NCI-H2171 (cell line): ENCODE data around the gene SCO1.
"Not testable (repeated sequence)": the region's sequence is repeated elsewhere in the genome, so short reads cannot be mapped to it uniquely, and the experiment has no call there.

Experiments used
- DNase-seq: peaks from one replicate; lab custom pipeline; 2025; lab: John Stamatoyannopoulos, UW

SCO1 gene

DNA sequence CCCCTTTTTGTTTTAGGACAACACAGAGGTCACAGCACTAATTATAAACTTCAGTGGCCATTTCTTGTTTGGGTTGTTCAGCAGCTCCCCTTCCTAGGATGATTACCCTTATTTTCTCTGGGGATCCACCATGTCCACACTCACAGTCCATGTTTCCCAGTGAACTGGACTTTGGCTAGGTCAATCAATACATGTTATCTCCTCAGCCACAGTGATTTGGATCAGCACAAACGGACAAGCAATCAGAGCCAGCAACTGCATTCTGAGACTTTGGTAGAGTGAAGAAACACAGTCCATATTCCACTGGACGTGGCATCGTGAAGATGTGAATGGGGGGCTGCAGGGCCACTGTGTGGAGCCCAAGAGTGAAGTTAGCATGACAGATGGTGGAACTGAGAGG, 27.9 kb upstream of the SCO1 start:
- no peak for DNase-seq

DNA sequence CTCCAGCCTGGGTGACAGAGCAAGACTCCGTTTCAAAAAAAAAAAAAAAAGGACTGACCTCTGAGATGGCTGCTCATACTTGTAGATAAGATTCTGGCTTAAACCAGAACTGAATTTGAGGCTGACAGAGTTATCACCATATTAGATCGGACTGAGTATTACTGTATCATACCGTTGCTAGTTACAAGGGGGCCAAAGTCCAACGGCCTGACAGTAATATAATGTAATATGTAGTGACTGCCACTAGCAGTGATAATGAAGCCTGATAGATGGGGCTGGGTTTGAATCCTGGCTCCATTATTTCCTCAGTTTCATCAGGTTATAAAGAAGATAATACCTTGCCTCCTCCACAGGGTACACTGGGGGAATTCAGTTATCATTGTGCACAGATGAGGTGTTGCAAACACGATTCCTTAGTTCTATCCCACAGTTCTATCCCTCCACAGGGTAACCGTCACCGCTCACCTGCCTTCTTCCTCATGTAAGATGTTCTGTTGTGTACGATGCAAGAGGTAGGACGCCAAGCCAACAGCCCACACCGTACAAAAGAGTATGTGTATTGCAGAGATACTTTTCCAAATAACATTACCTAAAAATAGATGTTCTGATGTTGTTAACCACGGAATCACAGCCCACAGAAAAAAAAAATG, 27.3 kb upstream of the SCO1 start:
- DNase-seq = no peak

DNA sequence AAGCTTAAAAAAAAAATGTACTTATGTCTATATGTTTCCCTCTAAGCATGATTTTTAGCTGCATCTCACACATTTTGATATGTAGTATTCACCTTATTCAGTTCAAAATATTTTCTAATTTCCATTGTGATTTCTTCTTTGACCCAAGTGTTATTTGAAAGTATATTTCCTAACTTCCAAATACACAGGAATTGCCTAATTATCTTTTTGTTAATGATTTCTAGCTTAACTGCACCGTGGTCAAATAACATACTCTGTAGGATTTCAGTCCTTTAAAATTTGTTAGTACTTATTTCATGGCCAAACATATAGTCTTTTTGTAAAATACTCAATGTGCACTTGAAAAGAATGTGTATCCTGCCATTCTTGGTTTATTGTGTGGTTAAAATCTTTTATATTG, 21.2 kb upstream of the SCO1 start:
- no peak for DNase-seq

DNA sequence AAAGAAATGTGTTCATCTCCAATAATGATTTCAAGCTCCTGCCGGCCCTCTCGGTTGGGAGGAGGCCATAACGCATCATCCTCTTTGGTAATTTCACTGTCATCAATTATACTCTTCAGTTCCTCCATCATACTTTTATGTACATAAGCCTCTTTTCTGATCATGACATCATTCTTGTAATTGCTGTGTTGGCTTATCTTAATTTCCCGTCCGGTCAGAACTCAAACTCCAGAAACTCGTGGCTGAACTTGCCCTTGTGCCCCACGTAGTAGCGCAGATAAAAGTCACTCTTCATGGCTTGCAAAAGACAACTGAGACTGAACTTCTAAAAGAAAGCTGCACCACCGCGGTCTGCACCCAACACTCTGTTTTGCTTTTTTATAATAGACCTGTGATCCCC, 18.9 kb upstream of the SCO1 start:
- no peak for DNase-seq

DNA sequence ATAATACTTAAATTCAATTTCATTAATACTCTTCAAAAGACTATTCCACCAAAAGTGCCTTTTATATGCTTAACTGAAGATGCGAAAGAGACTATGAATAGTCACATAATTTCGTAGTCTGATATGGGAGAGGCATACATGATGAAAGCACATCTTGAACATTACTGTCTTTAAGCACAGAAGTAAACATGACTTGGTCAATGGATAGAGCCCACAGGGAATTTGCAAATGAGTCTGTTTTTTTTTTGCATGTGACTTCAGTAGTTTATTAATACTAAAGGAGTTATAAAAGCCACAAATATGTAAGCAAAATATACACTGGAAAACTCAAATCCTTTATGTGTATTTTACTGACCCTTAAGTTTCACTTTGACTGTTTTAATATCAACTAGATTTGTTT, 16.0 kb upstream of the SCO1 start:
- no peak for DNase-seq

DNA sequence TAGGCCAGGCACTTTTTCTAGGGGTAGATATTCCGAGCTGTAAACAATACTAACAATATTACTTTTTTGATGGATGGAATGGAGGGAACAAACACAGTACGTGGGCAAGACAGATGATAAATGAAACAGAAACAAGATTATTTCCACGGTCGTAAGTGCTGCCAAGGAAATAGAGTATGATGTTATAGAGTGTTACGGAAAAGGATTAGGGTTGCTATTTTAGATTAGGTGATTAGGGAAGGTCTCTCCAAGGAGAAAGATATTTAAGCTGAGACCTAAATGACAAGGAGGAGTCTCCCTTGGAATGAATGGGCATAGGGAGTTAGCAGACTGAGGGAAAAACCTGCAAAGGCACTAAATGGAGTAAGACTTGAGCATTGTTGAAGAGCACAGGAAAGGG, 8.4 kb upstream of the SCO1 start:
- no peak for DNase-seq

DNA sequence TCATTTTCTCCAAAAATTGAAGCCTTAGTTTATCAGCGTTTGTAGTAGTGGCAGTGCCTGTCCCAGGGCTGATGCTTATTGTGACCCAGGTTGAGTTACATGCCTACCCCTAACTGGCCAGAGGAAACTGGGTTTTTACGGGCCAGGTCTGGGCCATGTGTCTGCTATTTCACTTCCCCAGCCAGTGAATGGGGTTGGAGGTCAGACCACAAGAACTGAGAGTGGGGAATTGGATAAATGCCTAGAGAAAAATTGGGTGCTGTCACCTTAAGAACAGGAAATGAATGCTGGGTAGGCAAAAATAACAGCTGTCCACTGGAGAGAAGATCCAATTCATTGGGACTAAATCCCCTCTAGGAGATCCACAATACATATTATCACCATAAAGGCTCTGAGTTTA, 5.2 kb upstream of the SCO1 start:
- DNase-seq = no peak

DNA sequence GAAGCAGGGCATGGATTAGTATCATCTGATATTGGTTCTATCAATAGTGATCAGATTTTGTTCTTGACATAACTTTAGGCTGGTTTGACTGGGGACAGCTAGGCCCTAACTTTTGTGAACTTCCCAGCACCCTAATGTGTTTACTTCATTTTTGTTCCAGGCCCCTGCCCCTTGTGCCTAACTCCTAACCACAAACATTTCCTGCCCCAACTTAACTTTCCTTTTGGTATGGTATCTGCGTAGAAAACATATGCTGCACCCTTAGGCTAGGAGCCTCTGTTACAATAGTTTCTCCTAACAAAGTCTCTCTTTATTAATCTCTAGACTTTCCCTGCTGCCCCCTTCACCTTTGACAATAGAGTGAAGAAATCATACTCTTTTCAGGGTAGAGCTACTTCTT, 2.5 kb upstream of the SCO1 start:
- DNase-seq = no peak

DNA sequence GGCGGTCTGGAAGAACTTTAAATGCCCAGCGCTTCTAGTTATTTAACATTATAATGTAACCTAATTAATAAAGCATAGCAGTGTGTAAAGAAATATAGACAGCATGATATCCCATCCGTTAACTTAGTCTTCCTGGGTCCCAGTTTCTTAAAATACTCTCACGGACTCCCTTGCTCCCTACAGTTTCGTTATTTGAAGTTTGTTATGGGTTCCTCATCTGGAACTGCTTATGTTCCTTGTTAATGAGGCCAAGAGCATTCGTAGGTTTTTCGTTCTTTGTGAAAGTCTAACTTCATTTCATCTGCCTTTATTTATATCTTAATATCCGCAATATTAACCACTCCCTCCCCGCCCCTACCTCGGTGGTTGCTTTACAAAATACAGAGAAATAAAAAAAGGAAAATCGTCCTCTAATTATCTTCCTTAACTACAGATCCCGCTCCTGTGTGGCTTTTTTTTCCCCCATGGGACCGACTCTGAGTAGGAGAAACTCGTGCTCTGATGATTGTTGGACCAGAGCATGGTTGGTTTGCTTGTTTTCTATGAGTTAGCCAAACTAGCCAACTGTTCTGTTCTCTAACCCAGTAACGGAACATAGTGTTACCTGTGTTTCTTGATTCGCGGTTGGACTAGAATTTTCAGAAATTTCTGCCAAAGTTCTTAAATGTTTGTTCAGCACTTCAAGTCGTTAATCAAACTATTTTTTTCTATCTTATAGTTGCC, 924 bp upstream of the SCO1 start:
- DNase-seq = no peak

DNA sequence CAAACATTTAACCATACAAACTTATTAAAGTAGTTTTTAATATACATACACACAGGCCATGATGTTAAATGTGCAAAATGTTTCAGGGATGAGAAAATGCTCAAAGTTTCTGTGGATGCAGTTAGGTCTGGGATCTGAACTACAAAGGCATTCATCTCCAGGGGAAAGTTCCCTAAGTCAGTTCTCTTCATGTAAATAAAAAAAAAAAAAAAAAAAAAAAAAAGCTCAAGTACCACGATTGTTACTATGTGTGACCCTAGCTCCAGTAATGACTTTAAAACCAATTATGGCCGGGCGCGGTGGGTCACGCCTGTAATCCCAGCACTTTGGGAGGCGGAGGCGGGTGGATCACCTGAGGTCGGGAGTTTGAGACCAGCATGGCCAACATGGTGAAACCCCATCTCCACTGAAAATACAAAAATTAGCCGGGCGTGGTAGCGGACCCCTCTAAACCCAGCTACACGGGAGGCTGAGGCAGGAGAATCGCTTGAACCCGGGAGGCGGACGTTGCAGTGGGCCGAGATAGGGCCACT, 1.4 kb downstream of the SCO1 start:
- DNase-seq = not testable (repeated sequence)

DNA sequence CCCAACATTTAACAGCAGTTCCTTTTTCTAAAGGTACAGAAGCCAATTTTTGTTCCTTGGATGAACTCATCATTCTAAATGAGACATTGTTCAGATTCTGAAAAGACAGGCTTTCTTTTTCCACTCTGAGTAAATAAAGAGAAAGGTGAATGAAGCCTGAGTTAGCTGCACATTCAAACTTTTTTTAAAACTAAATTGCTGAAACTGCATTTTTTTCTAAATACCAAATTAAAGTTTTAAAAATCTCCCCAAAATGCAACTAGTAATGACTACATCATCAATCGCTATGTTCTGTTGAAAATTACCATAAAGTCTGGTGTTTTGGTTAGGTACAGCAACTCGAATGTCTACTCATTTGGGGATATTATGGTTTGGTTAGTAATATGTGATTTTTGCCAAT, 9.8 kb downstream of the SCO1 start:
- DNase-seq = no peak

DNA sequence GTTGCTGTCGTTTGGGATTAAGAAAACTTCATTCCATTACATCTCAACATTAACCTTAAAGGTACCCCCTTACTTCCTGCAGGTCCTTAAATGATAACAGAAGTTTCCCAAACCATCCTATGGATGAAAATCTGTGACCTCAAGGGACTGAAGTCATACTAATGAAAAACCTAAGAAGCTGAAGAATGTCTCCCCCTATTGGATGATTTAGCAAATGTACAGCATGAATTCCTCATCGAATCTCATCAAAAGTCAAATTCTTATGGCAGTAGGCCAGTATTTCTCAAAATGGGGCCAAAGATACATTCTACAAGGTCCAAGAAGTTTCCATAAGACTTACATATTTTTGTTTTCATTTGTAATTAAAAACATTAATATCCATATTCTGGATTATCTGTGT, 13.5 kb downstream of the SCO1 start:
- DNase-seq = no peak

DNA sequence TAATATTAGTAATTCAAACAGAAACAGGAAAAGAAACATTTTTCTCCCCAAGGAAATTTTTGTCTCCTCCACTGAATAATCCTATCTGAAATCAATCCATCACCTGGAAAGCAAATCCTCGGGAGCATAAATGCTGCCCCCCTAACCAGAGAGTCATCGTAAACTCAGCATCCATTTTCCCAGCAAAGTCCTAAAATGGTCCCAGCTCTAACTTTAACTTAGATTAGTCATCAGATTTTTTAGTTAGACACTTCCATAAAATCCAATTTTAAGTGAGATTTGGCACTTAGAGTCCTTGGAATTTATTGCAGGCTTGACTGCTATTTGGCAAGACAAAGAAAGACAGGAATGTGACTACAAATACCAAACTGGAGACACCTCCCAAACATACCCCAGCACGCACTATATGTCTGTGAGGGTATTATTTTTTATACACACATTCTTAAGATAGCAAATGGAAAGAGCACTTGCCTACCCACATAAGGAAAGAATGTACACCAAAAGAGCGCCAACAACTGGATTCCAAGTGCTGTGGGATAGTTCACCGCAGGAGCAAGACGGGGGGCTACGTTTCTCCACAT, 15.4 kb downstream of the SCO1 start:
- no peak for DNase-seq

DNA sequence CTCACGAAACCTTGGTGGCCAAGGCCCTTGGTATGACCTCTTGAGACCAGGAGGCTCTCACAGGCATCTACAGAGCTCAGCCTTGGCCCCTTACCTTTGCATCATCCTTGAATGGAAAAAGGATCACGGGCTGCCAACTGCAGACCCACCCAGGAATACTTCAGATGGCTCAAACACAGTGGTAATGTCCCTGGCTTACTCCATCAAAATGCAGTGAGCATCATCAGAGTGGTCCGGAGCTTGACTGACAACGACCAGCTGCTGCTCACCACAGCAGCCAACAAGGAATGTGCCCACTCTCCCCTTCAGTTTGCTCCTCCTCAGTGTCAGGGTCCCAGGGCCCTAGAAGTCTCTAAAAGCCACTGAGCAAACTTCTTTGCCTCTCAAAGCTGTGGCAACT, 22.6 kb downstream of the SCO1 start:
- no peak for DNase-seq

DNA sequence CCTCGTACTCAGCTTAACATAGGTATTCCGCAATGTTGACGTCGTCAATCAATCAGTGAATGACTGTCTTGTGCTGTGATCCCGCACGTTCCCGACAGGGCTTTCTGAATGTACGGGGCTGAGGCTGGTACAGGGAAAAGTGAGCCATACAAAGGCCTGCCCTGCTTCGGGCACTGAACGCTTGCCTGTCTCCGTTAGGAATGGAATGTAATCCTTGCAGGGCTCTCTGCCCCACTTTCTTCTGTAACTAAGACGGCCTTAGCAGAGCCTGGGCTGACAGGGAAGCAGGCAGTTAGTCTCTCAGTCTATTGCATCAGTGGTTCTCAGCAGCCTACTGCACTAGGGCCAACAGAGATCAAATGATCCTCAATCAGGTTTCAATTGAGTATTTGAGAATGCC, 24.0 kb downstream of the SCO1 start:
- DNase-seq = no peak

DNA sequence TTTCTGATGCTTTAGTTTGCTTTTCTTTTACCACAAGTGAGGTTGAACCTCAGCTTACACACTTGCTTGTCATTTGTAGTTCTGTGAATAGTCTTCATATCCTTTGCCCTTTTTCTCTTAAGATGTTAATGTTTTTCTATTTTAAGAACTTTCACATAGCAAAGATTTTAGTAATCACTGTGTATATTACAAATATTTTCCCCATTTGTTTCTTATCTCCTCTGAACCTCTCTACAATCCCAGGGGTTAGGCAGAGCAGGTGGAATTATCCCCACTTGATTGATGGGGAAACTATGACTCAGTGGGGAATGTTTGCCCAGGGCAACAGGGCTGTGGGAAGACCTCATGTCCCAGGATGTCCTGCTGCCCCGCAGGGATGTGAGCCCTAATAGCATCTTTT, 28.6 kb downstream of the SCO1 start:
- no peak for DNase-seq

DNA sequence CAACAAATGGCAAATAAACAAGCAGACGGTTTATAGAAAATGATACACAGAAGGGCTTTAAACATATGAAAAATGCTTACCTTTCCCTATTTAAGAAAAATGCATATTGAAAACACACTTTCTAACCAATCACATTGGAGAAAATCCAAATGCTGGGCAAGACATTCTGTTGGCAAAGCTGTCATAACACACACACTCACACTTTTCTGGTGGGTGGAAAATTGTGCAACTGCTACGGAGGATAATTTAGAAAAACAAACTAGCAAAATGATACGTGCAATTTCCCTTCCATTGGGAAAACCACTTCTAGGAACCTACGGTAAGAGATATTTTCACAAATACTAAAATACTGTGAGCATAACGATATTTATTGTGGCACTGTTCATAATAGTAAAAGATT, 30.4 kb downstream of the SCO1 start:
- DNase-seq = no peak

DNA sequence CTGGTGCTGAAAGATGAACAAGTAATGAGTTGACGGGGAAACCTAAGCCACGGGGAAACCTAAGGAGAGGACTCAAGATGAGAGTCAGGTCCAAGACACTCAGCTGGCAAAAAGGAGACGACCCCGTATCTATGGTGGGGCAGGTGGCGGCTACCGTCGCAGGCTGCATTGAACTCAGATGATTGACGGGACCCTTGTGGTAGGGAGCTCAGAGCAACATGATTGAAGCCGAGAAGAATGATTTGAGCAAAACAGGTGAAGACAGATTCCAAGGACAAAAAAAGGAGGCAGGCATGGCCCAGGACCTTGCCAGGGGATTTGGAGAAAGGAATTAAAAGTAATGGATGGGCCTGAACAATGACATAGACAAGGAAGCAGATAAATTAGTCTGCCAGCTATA, 32.8 kb downstream of the SCO1 start:
- DNase-seq = no peak

DNA sequence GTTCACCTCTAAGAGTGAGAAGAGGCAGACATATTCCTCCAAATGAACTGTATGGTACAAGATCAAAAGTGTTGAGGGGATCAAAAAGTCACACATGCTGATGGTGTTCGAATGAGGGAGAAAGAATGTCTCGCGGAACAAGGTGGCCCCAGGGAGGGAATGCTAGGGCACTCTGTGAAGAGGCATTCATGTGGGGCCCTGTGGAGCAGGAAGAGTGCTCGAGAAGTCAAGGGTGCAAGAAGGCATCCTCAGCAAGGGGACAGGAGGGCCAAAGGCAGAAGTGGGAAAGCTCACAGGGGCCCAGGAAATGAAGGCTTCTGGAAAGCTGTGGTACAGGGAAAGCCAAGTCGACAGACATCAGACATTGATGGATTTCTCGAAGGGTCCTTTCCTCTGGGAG, 34.1 kb downstream of the SCO1 start:
- DNase-seq = no peak

DNA sequence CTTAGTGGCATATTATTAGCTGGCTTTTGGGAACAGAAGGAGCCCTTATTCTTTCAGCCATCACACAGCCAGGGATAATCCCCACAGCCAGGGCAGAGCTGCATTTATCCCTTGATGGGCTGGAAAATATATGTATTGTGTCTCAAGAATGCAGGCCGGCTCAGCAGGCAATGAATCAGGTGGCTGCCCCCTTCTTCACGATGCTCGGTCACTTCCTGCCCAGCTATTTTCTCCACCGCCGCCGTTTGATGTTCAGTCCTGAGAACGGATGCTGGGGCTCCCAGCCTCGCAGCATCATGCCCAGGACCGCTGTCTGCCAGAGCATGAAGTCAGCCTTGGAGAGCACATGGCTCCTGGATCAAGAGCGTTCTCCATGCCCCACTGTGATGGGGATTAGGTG, 35.9 kb downstream of the SCO1 start:
- no peak for DNase-seq

DNA sequence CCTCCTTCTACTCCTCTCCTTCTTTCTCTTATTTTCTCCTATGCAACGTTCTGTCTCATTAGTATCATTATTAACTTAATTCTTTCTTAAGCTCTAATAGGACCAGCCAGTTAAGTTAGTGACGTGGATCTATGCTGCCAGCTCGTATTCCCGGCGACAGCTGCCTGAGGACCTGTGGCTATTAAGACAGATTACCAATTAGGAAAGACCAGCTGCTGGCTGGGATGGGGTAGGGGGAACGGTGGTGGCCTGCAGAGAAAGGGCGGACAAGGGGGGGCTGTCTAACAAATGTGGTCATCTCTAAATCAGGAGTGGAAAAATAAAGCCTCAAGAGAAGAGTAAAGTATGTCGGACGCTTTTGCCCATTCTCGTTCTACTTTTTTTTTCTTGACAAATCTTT, 39.5 kb downstream of the SCO1 start:
- DNase-seq = no peak

DNA sequence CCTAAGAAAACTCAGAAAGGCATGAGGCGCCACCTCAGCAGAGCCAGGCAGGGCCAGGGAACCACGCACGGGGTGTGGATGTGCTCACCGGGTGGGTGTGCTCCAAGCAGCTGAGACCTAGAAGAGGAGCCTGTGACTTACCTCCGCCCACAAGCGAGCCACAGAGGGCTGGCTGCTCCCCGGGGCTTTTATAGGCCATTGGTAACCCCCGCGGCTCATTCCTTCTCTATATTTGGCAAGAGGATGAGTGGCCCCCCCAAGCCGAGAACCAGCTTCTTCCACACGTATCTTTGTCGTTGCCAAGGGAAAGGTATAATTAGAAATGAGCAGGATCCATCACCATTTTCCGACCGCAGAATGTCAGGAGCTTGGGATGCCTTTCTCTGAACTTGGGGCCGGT, 40.2 kb downstream of the SCO1 start, which contains the start of gene MYH3:
MYH3 (minus strand) TSS at position 162 of the 400 bp plus-strand sequence. CDS start 2,245 bp downstream, outside the sequence.
- no peak for DNase-seq

DNA sequence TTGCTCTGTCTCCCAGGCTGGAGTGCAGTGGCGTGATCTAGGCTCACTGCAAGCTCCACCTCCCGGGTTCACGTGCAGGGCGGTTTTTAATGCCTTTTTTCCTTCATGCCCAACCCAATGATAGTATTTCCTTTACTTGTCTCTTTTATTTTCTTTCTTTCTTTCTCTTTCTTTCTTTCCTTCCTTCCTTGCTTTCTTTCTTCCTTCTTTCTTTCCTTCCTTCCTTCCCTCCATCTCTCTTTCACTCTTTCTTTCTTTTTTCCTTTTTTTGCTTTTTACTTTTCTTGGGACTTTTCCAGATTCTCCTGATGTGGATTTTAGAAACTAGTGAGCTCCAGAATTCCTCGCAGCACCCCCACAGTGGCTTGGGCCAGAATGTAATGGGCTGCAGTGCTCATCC, 43.3 kb downstream of the SCO1 start:
- DNase-seq = no peak
